SK-N-SH (cell line): ENCODE data around the gene TTC9. TPM values are rescaled to one million over a fixed set of nuclear protein-coding genes. Genes with fewer than 3 reads are reported as not detected.

Source experiments
- CTCF ChIA-PET: fragments of 300-600, 350-600 bp; formaldehyde crosslinking; extraction: SDS; loops from one replicate; lab custom pipeline; 2021; lab: Yijun Ruan, JAX
- POLR2A ChIA-PET: fragments of 350-600 bp; sonication (Branson Sonifier 250); formaldehyde crosslinking; extraction: SDS; loops from one replicate; lab custom pipeline; 2020; ENCODE audit warnings: antibody characterized with exemption, inconsistent platforms; lab: Yijun Ruan, JAX
- DNase-seq: peaks from one replicate; pipeline ENCODE4 v3.0.0; 2012
- H2AFZ ChIP-seq: fragments of 200-600 bp; sonication (generic); 2 replicates; pipeline ENCODE4 v1.8.1; 2016; ENCODE audit warnings: antibody characterized with exemption, mild to moderate bottlenecking, low read depth
- H3F3A ChIP-seq: fragments of 200-600 bp; sonication (generic); replicated peaks from 2 replicates; pipeline ENCODE3; 2016; ENCODE audit warnings: antibody characterized with exemption, mild to moderate bottlenecking; ENCODE audit not compliant: insufficient read depth
- H3K27ac ChIP-seq, 2 experiments: fragments of 200-500 bp in 1 of 2; fragments of 200-600 bp in 1 of 2; sonication (Bioruptor generic) in 1 of 2; sonication (generic), shearing (Covaris generic) in 1 of 2; 2 replicates each; pipeline versions ENCODE4 v1.5.1 to v1.6.1; 2014 to 2016; ENCODE audit warnings: low read depth in 2 of 2, inconsistent platforms in 1 of 2, low read length in 1 of 2, mild to moderate bottlenecking in 1 of 2, mixed read lengths in 1 of 2
- H3K27me3 ChIP-seq: fragments of 200-600 bp; sonication (generic), shearing (Covaris generic); 2 replicates; pipeline ENCODE4 v1.6.1; 2016; ENCODE audit warnings: mixed run types; ENCODE audit not compliant: insufficient read depth
- H3K36me3 ChIP-seq, 2 experiments: fragments of 200-500 bp in 1 of 2; fragments of 200-600 bp in 1 of 2; sonication (Bioruptor generic) in 1 of 2; sonication (generic) in 1 of 2; replicated peaks in 1 of 2; 2 replicates each; pipeline versions ENCODE3 to v1.5.1; 2014 to 2016; ENCODE audit warnings: low read length in 1 of 2, mild to moderate bottlenecking in 1 of 2; ENCODE audit not compliant: insufficient read depth in 2 of 2, control insufficient read depth in 1 of 2
- H3K4me1 ChIP-seq, 2 experiments: fragments of 200-500 bp in 1 of 2; fragments of 200-600 bp in 1 of 2; sonication (Bioruptor generic) in 1 of 2; sonication (generic), shearing (Covaris generic) in 1 of 2; 2 replicates each; pipeline versions ENCODE4 v1.5.1 to v1.6.1; 2014 to 2016; ENCODE audit warnings: low read depth in 1 of 2, low read length in 1 of 2, mixed run types in 1 of 2; ENCODE audit not compliant: insufficient read depth in 2 of 2, control insufficient read depth in 1 of 2
- H3K4me2 ChIP-seq: fragments of 200-600 bp; sonication (generic), shearing (Covaris generic); 2 replicates; pipeline ENCODE4 v1.6.1; 2017; ENCODE audit warnings: mixed run types
- H3K4me3 ChIP-seq, 2 experiments: fragments of 200-500 bp in 1 of 2; fragments of 200-600 bp in 1 of 2; sonication (Bioruptor generic) in 1 of 2; sonication (generic), shearing (Covaris generic) in 1 of 2; 2 replicates each; pipeline versions ENCODE4 v1.5.1 to v1.8.1; 2014 to 2016; ENCODE audit warnings: low read depth in 2 of 2, inconsistent platforms in 1 of 2, low read length in 1 of 2, mild to moderate bottlenecking in 1 of 2, mixed read lengths in 1 of 2, moderate library complexity in 1 of 2
- H3K79me2 ChIP-seq: fragments of 200-600 bp; sonication (generic); 2 replicates; pipeline ENCODE4 v1.8.1; 2017; ENCODE audit warnings: mild to moderate bottlenecking; ENCODE audit not compliant: insufficient read depth
- H3K9ac ChIP-seq: fragments of 200-600 bp; sonication (generic); 2 replicates; pipeline ENCODE4 v1.6.1; 2017; ENCODE audit warnings: mixed run types
- H3K9me2 ChIP-seq: fragments of 200-600 bp; sonication (generic); 2 replicates; pipeline ENCODE4 v1.6.1; 2017; ENCODE audit warnings: mixed run types
- H3K9me3 ChIP-seq: fragments of 200-600 bp; sonication (generic); 2 replicates; pipeline ENCODE4 v1.6.1; 2017; ENCODE audit warnings: mixed run types, mild to moderate bottlenecking, moderate library complexity
- H4K20me1 ChIP-seq: fragments of 200-600 bp; sonication (generic); 2 replicates; pipeline ENCODE4 v1.6.1; 2017; ENCODE audit warnings: mild to moderate bottlenecking, mixed run types; ENCODE audit not compliant: insufficient read depth
- CHD2 ChIP-seq: fragments of 150-350 bp; IDR thresholded peaks from 2 replicates; pipeline ENCODE4 v1.6.1; 2018; ENCODE audit warnings: low read length; ENCODE audit not compliant: partially characterized antibody
- EP300 ChIP-seq, 2 experiments: IDR thresholded peaks; 2 replicates each; pipeline versions ENCODE4 v1.4.0 to v1.6.1; 2012; ENCODE audit warnings: borderline replicate concordance in 1 of 2, low read depth in 1 of 2, low read length in 1 of 2
- EZH2phosphoT487 ChIP-seq: fragments of 200-600 bp; sonication (generic); IDR thresholded peaks from 2 replicates; pipeline ENCODE4 v1.6.1; 2017; ENCODE audit warnings: low read depth, mixed run types, mild to moderate bottlenecking, antibody characterized with exemption, moderate library complexity, borderline replicate concordance
- FOSL2 ChIP-seq: IDR thresholded peaks from 2 replicates; pipeline ENCODE4 v1.4.0; 2012; ENCODE audit warnings: low read depth, mild to moderate bottlenecking, moderate library complexity, borderline replicate concordance
- FOXJ3 ChIP-seq: sonication (generic); formaldehyde crosslinking; IDR thresholded peaks from 2 replicates; pipeline ENCODE4 v1.5.1; 2020; ENCODE audit warnings: mild to moderate bottlenecking, missing genetic modification reagents
- GABPA ChIP-seq: IDR thresholded peaks from 2 replicates; pipeline ENCODE4 v1.4.0; 2012; ENCODE audit warnings: low read depth, mild to moderate bottlenecking
- GATA2 ChIP-seq: sonication (generic); formaldehyde crosslinking; IDR thresholded peaks from 2 replicates; pipeline ENCODE4 v1.5.0; 2020; ENCODE audit warnings: mild to moderate bottlenecking, missing genetic modification reagents
- NFIC ChIP-seq: IDR thresholded peaks from 2 replicates; pipeline ENCODE4 v1.4.0; 2012; ENCODE audit warnings: borderline replicate concordance
- POLR2AphosphoS5 ChIP-seq: IDR thresholded peaks from 2 replicates; pipeline ENCODE4 v1.6.1; 2012; ENCODE audit warnings: low read depth, low read length
- TAF1 ChIP-seq: IDR thresholded peaks from 2 replicates; pipeline ENCODE4 v1.6.1; 2012; ENCODE audit warnings: low read depth, mild to moderate bottlenecking, low read length, moderate library complexity, borderline replicate concordance
- TEAD4 ChIP-seq: IDR thresholded peaks from 2 replicates; pipeline ENCODE4 v1.4.0; 2012; ENCODE audit warnings: mild to moderate bottlenecking, borderline replicate concordance; ENCODE audit not compliant: insufficient read depth
- WGBS: methylation state at CpG from one replicate; pipeline ENCODE4 v1.1.6; 2017; ENCODE audit warnings: low lambda C conversion rate; 5-methylcytosine and 5-hydroxymethylcytosine counted together
- polyA plus RNA-seq, 3 experiments: library from polyadenylated mRNA; depleted of rRNA; stranded (reverse); fragments of >200 nt; gene quantifications; 2 replicates each; pipeline ENCODE4 v1.2.3, GENCODE V29; 2012
- TF ChIP-seq, protein P1 (sequence below): fragments of 150-350 bp; IDR thresholded peaks from 2 replicates; pipeline ENCODE4 v1.6.1; 2017; ENCODE audit warnings: antibody characterized with exemption, low read length, low read depth, borderline replicate concordance
- TF ChIP-seq, protein P2 (sequence below): fragments of 150-350 bp; IDR thresholded peaks from 2 replicates; pipeline ENCODE4 v1.6.1; 2016; ENCODE audit warnings: mild to moderate bottlenecking, low read depth, low read length
- TF ChIP-seq, protein P3 (sequence below): IDR thresholded peaks from 2 replicates; pipeline ENCODE4; 2012
- TF ChIP-seq, protein P4 (sequence below): IDR thresholded peaks from 2 replicates; pipeline ENCODE4 v1.4.0; 2012; ENCODE audit warnings: low read depth
- TF ChIP-seq, protein P5 (sequence below): IDR thresholded peaks from 2 replicates; pipeline ENCODE4 v1.6.1; 2012; ENCODE audit warnings: mild to moderate bottlenecking, low read depth, low read length, moderate library complexity

The TTC9 gene
- polyA plus RNA-seq, 1 of the 3 experiments (the other 2 are of a cell fraction), result 0.33 TPM

DNA sequence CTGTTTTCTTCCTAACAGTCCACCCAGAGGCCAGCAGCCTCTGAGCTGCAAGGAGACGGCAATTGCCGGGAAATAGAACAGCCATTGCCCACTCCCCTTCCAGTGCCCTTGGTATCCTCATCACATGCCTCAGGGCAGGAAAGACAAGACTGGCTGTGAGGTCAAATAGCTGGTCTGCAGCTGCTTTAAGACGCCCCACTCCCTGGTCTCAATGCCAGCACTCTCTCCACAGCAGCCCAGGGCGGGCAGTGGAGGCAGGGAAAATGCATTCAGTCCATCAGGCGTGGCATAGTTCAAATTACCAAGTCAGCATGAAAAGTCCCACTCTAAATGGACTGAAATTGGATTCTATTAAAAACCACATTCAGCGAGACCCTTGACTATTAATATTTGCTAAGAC is 35.6 kb downstream of the TTC9 start:
- Histone ChIP-seq H3K79me2 (no peaks in the 10 kb centered on the region), H3K9me3 (no peaks in the 10 kb centered on the region), H3K4me2 (no peak overlapping the region), H3K36me3 (no peaks in the 10 kb centered on the region), H3K9me2 (no peaks in the 10 kb centered on the region), H3K4me1 (no peaks in the 10 kb centered on the region), H3F3A (no peaks in the 10 kb centered on the region), H3K9ac (no peak overlapping the region), H2AFZ (no peak overlapping the region), H3K27ac (no peak overlapping the region), H3K27me3 (no peaks in the 10 kb centered on the region), H3K4me3 (no peak overlapping the region), H4K20me1 (no peaks in the 10 kb centered on the region)
- CTCF ChIA-PET, result no interaction called here
- POLR2A ChIA-PET, result no interaction called here
- 67% methylated on average over 5 of the region's 6 CpGs for WGBS
- DNase-seq, result no peak
- TF ChIP-seq, protein P1, sequence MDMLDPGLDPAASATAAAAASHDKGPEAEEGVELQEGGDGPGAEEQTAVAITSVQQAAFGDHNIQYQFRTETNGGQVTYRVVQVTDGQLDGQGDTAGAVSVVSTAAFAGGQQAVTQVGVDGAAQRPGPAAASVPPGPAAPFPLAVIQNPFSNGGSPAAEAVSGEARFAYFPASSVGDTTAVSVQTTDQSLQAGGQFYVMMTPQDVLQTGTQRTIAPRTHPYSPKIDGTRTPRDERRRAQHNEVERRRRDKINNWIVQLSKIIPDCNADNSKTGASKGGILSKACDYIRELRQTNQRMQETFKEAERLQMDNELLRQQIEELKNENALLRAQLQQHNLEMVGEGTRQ, result no peak
- TF ChIP-seq EP300 (IDR thresholded peaks at IDR 0.05; ENCODE audit: borderline replicate concordance in 1 of 2, low read depth in 1 of 2, low read length in 1 of 2) (no peak), TEAD4 (no peak), NFIC (no peak), GABPA (no peak), EZH2phosphoT487 (no peak), POLR2AphosphoS5 (no peak), FOSL2 (no peak), GATA2 (no peak), CHD2 (no peak), FOXJ3 (no peak), TAF1 (no peak)
- TF ChIP-seq, protein P2, sequence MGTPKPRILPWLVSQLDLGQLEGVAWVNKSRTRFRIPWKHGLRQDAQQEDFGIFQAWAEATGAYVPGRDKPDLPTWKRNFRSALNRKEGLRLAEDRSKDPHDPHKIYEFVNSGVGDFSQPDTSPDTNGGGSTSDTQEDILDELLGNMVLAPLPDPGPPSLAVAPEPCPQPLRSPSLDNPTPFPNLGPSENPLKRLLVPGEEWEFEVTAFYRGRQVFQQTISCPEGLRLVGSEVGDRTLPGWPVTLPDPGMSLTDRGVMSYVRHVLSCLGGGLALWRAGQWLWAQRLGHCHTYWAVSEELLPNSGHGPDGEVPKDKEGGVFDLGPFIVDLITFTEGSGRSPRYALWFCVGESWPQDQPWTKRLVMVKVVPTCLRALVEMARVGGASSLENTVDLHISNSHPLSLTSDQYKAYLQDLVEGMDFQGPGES, result no peak
- TF ChIP-seq, protein P3, sequence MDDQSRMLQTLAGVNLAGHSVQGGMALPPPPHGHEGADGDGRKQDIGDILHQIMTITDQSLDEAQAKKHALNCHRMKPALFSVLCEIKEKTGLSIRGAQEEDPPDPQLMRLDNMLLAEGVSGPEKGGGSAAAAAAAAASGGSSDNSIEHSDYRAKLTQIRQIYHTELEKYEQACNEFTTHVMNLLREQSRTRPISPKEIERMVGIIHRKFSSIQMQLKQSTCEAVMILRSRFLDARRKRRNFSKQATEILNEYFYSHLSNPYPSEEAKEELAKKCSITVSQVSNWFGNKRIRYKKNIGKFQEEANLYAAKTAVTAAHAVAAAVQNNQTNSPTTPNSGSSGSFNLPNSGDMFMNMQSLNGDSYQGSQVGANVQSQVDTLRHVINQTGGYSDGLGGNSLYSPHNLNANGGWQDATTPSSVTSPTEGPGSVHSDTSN, result no peak
- TF ChIP-seq, protein P4, sequence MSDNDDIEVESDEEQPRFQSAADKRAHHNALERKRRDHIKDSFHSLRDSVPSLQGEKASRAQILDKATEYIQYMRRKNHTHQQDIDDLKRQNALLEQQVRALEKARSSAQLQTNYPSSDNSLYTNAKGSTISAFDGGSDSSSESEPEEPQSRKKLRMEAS, result no peak
- TF ChIP-seq, protein P5, sequence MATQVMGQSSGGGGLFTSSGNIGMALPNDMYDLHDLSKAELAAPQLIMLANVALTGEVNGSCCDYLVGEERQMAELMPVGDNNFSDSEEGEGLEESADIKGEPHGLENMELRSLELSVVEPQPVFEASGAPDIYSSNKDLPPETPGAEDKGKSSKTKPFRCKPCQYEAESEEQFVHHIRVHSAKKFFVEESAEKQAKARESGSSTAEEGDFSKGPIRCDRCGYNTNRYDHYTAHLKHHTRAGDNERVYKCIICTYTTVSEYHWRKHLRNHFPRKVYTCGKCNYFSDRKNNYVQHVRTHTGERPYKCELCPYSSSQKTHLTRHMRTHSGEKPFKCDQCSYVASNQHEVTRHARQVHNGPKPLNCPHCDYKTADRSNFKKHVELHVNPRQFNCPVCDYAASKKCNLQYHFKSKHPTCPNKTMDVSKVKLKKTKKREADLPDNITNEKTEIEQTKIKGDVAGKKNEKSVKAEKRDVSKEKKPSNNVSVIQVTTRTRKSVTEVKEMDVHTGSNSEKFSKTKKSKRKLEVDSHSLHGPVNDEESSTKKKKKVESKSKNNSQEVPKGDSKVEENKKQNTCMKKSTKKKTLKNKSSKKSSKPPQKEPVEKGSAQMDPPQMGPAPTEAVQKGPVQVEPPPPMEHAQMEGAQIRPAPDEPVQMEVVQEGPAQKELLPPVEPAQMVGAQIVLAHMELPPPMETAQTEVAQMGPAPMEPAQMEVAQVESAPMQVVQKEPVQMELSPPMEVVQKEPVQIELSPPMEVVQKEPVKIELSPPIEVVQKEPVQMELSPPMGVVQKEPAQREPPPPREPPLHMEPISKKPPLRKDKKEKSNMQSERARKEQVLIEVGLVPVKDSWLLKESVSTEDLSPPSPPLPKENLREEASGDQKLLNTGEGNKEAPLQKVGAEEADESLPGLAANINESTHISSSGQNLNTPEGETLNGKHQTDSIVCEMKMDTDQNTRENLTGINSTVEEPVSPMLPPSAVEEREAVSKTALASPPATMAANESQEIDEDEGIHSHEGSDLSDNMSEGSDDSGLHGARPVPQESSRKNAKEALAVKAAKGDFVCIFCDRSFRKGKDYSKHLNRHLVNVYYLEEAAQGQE, result no peak
